NCI-H510A (cell line): Measurements from ENCODE around the gene ZNF569.
"Not testable (repeated sequence)": the region's sequence is repeated elsewhere in the genome, so short reads cannot be mapped to it uniquely, and the experiment has no call there.

Experiments
- DNase-seq: peaks from one replicate; lab custom pipeline; 2025; lab: John Stamatoyannopoulos, UW

The ZNF569 gene

GRCh38 chr19:37466798-37467607, at the start of gene ZNF569:
Gene ZNF569, minus strand, starts transcription at chr19:37467444. Its CDS starts 22,523 bp downstream, at chr19:37444921.
- DNase-seq: peak; percentile 91

- DNase-seq: no peak
Observed at GRCh38 chr19:37513397-37513796, 46.2 kb upstream of the ZNF569 start.

DNA sequence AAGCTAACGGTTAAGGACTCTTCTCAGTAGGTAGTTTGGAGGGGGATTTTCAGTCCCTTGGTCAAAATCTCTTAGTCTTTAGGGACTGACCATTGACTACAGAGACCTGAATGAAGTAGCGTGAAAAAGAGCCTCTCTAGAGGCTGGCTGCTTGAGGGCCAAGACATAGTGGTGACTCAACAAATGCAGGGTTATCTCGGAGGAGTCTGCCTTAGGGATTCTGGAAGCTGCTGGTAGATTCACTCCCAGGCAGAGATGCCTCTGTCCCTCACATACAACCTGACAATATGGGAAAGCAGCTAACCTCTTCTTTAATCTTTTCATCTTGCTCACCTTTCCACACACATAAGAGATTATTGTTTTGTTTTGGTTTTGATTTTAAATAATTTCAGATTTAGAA, 44.6 kb upstream of the ZNF569 start:
- DNase-seq: no peak

DNA sequence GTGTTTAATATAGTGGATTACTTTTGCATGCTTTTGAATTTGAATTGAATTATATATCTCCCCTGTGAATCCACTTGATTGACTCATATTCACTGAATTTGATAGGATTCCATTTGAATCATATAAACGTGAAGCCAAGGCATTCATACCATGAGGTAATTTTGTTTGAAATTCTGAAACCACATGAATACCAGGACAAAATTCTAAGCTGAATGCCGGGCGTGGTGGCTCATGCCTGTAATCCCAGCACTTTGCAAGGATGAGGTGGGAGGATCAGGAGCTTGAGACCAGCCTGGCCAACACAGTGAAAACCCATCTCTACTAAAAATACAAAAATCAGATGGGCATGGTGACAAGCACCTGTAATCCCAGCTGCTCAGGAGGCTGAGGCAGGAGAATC, 43.9 kb upstream of the ZNF569 start:
- no peak for DNase-seq

DNA sequence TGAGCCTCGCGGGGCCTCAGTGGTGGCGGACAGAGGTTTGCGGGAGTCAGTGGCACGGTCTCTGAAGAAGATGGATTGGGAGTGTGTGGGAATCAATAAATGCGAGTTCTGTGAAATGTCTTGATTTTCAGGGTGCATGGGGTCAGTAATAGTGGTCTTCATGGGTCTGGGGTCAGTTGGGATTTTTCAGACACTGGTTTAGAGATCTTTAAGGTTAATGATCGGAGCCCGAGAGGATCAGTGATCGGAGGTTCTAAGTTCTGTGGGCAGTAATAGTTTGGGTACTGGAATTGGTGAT, 39.9 kb upstream of the ZNF569 start:
- no peak for DNase-seq

DNA sequence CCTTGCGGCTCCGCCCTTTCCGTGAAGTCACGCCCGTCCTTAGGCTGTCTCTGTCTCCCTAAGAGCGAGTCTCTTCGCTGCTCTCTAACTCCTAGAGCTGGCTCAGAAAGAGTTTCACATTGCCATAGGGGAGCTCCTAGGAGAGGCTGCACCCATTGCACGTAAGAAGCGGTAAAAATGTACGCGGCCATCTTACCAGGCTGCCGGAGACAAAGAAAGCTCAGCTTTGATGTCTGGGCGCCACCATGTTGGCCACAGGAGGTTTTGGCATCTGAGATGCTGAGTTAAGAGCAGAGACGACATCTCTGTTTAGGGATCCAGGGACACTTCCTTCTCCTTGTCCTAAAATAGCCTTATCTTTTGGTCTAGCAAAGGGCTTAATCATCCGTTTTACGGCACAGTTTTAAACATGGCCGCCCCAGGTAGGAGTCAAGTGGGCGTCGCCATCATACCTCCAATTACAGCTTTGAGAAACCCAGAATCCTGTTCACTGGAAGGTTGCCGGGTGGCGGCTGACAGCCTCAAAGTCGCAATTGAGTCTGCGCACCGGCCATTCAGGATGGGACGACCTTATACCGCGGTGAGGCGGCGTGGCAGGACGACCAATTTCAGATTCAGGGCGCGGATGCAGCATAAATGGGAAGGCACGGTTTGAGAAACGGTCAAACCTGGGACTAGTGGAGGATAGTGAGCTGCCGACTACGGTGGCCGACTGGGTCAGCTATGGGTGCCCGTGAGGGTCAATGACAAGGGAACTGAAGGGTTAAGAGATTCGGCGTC, 39.3 kb upstream of the ZNF569 start, which contains the start of gene ZNF793:
Gene ZNF793 (plus strand): TSS at position 553 of the 780 bp plus-strand sequence. CDS start 16,501 bp downstream, outside the sequence.
- peak; percentile 78 for DNase-seq

DNA sequence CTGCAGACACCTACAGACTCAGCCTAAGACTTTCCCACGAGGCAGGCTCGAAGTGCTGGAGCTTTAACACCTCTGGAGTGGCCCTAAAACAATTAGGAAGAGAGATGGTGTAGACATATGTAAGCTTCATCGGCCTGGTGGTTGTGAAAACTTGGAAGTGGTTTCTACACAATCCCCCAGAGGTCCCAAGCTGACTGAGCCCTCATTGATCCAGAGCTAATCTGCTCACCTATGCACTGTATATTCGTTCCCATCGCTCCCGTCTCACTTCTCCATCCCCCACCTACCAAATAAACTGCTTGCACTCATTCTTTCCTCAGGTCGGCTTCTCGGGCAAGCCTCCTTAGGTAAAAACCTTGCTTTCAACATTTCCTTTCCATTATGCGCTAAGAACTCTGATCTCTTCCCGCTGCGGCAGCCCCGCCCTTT, 38.7 kb upstream of the ZNF569 start:
- DNase-seq: no peak

GRCh38 chr19:37492213-37492612, 25.0 kb upstream of the ZNF569 start:
- no peak for DNase-seq

DNA sequence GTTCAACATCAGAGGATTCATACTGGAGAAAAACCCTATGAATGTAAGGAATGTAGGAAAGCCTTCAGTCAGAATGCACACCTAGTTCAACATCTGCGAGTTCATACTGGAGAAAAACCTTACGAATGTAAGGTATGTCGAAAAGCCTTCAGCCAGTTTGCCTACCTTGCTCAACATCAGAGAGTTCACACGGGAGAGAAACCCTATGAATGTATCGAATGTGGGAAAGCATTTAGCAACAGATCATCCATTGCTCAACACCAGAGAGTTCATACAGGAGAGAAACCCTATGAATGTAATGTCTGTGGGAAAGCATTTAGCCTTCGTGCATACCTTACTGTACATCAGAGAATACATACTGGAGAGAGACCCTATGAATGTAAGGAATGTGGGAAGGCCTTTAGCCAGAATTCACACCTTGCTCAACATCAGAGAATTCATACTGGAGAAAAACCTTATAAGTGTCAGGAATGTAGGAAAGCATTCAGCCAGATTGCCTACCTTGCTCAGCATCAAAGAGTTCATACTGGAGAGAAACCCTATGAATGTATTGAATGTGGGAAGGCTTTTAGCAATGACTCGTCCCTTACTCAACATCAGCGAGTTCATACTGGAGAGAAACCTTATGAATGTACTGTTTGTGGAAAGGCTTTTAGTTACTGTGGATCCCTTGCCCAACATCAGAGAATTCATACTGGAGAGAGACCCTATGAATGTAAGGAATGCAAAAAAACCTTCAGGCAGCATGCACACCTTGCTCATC, 17.3 kb upstream of the ZNF569 start:
- no peak for DNase-seq

GRCh38 chr19:37472165-37472564, 4.9 kb upstream of the ZNF569 start:
- DNase-seq: no peak

GRCh38 chr19:37470216-37470615, 3.0 kb upstream of the ZNF569 start:
- DNase-seq: no peak

GRCh38 chr19:37468961-37469777, 1.9 kb upstream of the ZNF569 start, which contains the start of gene ZNF570:
Gene ZNF570, plus strand, starts transcription at chr19:37469356. Its CDS starts 999 bp downstream, at chr19:37470355.
- DNase-seq: peak; percentile 85

DNA sequence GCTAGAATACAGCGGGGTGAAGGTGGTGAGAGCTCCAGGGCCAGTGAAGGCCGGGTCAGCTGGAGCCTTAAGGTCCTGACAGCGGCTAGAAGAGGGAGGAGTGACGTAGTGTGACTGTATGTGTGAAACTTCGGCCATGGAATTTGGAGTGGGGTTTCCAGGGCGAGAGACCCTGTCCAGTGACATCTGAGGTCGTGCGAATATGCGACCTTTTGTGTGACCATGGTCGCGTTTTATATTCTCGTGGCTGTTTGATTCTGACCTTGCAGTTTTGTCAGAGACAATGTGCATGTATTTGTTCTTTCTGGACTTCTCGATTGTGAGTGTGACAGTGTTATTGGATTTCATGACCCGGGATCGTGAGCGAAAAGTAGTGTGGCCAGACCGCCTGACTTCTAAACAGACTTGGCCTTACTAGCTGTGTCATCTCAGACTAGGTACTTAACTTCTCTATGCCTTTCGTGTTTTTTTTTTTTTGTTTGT, 405 bp upstream of the ZNF569 start:
- no peak for DNase-seq

DNA sequence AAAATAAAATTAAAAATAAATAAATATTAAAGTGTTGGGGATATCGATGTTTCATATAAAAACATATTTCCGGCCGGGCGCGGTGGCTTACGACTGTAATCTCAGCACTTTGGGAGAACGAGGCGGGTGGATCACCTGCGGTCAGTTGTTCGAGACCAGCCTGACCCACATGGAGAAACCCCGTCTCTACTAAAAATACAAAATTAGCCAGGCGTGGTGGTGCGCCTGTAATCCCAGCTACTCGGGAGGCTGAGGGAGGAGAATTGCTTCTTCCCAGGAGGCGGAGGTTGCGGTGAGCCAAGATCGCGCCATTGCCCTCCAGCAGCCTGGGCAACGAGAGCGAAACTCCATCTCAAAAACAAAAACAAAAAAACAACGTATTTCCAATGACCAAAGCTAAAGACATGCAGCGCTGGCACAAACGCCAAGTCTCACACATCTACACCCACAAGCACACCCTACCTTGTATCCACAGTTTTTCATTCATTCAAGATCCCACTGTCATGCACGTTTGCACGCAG, 907 bp downstream of the ZNF569 start:
- DNase-seq: no peak

DNA sequence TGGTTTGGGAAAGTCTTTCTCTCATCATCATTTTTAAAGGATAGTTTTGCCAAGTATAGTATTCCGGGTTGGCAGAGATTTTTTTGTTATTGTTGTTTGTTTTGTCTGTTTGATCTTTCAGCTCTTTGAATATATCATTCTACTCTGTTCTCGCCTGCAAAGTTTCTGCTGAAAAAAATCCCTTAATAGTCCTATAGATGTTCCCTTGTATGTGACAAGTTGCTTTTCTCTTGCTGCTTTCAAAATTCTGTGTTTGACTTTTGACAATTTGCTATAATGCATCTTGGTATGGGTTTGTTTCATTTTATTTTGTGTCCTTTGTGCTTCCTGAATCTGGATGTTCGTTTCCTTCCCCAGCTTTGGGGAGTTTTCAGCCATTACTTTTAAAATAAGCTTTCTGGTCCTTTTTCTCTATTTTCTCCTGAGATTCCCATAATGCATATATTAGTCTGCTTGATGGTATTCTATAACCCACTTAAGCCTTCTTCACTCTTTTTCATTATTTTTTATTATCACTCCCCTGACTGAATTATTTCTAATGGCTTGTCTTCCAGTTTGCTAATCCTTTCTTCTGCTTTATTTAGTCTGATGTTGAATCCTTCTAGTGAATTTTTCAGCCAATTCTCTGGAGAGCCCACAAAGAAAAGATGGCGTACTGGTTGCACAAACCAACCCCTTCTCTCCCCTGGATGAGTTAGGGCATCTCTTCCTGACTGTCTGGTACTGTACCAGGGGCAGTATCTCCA, 14.6 kb downstream of the ZNF569 start:
- no peak for DNase-seq

GRCh38 chr19:37413313-37414084, 53.7 kb downstream of the ZNF569 start:
- no peak for DNase-seq

DNA sequence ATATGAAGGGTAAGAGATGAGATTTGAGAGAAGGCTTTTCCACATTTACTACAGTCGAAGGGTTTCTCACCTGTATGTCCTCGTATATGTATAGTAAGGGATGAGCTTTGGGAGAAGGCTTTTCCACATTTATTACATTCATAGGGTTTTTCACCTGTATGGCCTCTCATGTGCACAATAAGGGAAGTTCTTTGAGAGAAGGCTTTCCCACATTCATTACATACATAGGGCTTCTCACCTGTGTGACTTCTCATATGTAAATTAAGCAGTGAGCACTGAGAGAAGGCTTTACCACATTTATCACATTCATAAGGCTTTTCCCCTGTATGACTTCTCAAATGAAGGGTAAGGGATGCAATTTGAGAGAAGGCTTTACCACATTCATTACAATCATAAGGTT, 54.5 kb downstream of the ZNF569 start:
- DNase-seq: no peak

GRCh38 chr19:37406140-37406846, 61.0 kb downstream of the ZNF569 start:
- not testable (repeated sequence) for DNase-seq

DNA sequence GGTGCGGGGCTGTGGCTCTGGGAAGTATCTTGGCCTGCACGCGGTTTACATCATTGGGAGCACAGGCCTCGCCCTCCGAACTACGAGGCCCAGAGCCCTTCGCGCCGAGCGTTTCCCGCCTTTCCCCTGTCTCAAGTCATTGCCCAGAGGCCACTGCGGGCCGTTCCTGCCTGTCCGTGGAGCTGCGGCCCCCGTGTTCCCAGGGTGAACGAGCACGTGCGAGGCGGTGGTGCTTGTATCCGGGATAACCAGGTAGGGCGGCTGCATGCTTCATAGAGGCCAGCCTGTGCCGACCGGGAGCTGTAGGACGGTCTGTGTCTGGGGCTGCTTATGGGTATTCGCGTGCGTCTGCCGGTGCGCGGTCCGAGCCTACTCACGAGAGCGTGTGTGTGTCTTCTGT, 63.8 kb downstream of the ZNF569 start:
- no peak for DNase-seq
